ENCODE measurements around the gene BDKRB2. TPM values are rescaled to one million over a fixed set of nuclear protein-coding genes. Genes with fewer than 3 reads are reported as not detected.

BDKRB2 gene
- total and polyA plus RNA-seq, 2 experiments from 2014 or later = 0.14 to 0.21 TPM

- TF ChIP-seq ZNF462 (CRISPR knock-in tag; IDR thresholded peaks at IDR 0.05) (no peak), CREB1 (CRISPR knock-in tag; IDR thresholded peaks at IDR 0.05; ENCODE audit: low read depth) (no peak), REST (IDR thresholded peaks at IDR 0.05; ENCODE audit: unreplicated experiment) (no peak), ZNF331 (CRISPR knock-in tag; IDR thresholded peaks at IDR 0.05; ENCODE audit: low read depth) (no peak)
Measured at GRCh38 chr14:96184737-96185136, 19.9 kb upstream of the BDKRB2 start (continued).

All from GM23338 (cell line).